HG03442 (cell line): ENCODE results near the gene GATA6.

Experiments used
- ATAC-seq: cut with Tn5 transposase; IDR thresholded peaks from one replicate; pipeline ENCODE4 v1.9.1; 2021; ENCODE audit warnings: mild to moderate bottlenecking, moderate library complexity; ENCODE audit not compliant: unreplicated experiment

The GATA6 gene

DNA sequence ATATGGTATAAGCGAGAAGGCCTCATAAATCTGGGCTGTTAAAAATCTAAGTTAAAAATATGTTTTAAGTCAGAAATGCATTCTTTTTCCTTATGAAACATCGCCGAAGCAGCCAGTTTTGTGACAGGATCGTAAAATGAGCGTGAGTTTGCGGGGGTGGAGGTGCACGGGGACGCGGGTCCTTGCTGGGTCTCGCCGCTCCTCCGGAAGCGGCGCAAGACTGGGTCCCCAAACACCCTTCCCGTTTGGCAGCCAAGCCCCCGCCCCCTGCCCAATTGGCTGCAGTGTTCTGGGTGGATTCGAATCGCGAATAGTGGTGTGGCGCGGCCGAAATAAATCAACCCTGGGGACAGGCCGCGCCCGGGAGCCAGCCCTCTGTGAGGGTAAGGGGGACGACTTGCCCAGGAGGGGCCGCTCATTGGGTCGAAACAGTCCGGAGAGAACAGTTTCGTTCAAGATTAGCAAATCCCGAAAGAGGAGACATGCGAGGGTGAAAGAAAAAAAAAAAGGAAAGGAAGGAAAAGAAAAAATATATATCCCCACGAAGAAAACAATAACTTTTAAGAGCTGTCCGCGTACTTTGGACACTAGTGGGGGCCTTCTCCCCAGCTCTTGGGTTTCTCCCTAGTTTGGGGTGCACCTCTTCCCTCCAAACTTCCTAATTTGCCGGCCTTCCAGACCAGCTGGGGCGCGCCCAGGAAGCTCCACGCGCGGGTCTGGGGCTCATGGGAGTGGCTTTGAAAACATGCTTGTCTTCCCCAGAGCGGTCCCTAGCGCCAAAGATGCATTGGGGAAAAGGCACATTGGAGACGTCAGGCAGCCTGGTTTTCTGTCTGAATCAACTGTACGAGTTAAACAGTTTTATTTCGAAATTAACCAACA, 3.1 kb upstream of the GATA6 start:
- ATAC-seq, result no peak

DNA sequence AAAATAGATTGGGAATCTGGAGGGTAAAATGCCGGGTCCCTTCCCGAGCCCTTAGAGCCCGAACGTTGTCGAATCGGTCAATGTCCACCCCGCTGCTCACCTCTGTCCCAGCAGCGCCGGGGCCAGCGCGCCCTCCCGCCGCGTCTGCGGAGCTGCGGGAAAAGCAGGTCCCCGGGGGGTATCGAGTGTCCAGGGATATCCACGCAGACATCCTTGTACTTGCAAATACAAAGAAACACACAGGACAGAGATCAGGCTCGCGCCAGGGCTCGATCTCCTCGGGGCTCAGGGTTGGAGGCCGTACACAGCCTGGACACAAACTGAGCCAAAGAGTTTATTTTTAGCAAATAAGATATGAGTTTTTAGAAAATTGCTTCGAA, 2.3 kb upstream of the GATA6 start:
- ATAC-seq, result no peak

DNA sequence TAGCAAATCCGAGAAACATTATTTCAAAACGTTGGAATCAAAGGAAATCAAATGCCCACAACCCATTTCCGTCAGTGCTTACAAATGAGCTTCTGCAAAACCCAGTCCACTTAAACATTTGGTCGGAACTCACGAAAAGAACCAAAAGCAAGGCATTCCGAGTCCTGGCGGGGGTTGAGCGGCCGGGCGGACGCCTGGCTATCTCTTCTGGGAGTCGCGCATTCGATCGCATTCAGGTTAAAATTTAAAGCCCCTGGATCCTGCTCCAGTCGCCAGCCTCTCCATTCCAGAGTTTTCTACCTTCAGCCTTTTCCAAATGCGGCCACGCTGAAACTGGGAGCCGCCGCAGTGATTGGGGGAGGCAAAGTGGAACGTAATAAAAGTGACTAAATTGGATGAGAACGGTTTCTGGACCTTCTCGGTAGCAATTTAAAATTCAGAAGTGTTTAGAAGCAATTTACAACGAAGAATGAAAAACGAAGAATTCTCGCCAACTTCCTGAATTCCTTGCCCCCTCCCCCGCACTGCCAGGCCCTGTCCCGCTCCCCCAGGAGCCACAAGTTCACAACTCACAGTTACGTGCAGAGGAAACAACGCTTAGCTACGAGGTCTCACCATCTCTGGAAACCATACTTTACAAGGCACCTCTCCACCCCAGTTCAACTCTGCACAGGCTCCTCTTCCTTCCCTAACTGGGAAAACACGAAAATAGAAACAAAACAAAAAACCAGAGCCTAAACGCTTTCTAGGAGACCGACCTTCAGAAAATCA, 1.7 kb upstream of the GATA6 start:
- ATAC-seq, result no peak

DNA sequence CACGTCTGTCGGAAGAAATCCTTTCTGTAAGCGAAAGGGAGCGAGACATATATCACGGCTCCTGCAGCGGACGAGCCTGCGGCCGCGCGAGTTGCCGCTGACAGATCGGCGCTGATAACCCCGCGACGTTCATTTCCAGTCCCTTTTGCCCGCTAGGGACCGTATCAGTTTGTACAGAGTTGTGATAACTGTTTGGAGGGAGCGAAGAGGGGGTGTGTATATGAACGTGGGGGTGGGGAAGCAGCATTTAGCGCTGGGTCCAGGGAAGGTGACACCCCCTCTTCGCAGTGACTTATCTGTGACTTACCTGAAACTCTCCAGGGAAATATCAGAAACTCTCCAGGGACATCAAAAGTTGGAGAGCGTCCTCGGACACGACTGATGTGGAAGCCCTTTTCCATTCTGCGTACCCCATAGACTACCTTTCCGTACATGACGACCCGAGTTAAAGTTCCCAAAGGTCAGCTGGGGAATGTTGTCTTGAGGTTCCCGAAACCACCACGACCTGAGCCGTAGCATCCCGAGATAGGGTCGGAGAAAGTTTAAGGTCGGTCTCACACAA, 948 bp upstream of the GATA6 start:
- no peak for ATAC-seq

DNA sequence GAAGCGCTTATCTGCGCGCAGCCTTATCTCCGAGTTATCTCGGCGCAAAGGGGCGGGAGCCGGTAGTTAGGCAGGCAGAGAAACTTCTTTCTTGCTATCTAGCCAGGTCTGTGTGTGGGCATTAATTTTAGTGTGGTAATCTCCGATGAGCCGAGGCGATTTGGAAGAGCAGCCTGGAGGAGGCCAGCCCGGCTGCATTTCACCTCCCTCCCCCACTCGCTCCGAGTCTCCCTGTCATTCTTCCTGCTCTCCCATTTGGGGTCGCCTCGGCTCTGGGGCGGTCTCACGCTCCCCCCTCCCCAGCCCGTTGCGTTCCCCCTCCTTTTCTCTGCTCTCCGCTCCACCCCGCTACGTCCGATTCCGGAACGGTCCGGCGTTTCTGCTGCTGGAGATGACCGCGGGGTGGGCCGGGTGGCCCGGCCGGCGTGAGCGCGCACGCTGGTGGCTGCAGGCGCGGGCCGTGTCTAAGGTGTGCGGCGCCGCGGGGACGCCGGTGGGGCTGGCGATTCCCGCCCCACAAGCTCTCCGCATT, 566 bp downstream of the GATA6 start:
- ATAC-seq, result no peak

DNA sequence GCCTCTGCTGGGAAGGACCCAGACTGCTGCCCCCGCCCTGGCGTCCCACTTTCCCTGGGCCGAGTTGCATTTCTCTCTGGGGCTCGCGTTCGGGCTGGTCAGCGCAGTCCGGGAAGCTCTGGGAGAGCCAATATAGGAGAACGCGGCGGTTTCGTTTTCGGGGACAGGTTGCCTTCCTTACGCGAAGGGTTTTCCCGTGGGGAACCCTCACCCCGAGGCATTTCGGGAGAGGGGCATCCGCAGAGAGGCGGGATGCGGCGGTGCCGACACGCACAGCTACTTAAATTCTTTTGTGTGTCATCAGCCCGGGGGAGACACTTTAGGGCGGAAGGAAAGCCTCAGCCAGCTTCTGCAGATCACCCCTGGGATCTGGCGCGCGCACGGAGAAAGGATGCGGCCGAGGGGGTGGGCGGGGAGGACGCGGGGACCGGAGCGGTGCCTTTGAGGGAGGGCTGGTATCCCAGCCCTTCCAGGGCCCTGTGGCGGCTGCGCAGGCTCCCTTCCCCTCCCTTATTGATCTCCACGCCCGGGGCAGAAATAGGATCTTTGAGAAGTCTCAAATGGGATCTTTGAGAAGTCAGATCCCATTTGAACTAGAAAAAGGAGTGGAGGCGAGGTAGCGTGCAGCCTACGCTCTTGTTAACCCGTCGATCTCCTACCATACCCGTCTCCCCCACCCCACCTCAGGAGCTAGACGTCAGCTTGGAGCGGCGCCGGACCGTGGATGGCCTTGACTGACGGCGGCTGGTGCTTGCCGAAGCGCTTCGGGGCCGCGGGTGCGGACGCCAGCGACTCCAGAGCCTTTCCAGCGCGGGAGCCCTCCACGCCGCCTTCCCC, 1.2 kb downstream of the GATA6 start:
- no peak for ATAC-seq

DNA sequence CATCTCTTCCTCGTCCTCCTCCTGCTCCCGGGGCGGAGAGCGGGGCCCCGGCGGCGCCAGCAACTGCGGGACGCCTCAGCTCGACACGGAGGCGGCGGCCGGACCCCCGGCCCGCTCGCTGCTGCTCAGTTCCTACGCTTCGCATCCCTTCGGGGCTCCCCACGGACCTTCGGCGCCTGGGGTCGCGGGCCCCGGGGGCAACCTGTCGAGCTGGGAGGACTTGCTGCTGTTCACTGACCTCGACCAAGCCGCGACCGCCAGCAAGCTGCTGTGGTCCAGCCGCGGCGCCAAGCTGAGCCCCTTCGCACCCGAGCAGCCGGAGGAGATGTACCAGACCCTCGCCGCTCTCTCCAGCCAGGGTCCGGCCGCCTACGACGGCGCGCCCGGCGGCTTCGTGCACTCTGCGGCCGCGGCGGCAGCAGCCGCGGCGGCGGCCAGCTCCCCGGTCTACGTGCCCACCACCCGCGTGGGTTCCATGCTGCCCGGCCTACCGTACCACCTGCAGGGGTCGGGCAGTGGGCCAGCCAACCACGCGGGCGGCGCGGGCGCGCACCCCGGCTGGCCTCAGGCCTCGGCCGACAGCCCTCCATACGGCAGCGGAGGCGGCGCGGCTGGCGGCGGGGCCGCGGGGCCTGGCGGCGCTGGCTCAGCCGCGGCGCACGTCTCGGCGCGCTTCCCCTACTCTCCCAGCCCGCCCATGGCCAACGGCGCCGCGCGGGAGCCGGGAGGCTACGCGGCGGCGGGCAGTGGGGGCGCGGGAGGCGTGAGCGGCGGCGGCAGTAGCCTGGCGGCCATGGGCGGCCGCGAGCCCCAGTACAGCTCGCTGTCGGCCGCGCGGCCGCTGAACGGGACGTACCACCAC, 2.1 kb downstream of the GATA6 start:
- no peak for ATAC-seq

DNA sequence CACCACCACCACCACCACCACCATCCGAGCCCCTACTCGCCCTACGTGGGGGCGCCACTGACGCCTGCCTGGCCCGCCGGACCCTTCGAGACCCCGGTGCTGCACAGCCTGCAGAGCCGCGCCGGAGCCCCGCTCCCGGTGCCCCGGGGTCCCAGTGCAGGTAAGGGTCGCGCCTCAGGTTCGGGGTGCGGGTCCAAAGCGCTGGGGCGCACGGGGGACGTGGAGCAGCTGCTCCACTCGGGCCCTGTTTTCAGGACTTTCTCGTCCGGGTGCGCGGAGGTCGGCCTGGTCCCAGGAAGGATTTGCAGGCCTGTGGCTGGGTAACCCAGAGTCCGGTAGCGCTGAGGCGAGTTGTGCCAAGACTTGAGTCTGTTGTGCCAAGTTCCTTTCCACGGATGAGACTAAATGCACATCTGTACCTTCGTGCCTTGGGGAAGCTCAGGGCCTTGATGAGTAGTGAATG, 2.8 kb downstream of the GATA6 start:
- ATAC-seq, result no peak

DNA sequence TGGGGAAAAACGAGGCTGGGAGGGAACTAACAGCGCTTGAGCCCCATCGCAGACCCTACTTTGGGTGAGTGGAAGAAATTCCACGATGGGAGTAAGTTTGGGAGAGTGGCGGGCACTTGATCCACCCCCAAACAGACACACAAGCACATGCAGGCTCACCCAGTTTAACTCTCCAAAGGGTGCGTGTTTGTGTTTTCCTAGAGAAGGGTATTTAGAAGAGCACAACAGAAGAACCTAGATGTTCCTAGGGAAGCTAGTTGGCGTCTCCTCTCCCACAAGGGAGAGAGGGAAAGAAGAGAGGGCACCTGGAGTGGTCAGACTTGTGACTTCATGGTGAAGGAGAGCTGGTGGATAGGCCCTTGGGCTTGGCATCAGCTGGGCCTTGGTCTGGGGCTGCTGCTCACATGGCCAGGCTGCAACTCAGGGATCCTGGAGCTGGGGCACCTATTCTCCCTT, 3.2 kb downstream of the GATA6 start:
- ATAC-seq, result no peak

DNA sequence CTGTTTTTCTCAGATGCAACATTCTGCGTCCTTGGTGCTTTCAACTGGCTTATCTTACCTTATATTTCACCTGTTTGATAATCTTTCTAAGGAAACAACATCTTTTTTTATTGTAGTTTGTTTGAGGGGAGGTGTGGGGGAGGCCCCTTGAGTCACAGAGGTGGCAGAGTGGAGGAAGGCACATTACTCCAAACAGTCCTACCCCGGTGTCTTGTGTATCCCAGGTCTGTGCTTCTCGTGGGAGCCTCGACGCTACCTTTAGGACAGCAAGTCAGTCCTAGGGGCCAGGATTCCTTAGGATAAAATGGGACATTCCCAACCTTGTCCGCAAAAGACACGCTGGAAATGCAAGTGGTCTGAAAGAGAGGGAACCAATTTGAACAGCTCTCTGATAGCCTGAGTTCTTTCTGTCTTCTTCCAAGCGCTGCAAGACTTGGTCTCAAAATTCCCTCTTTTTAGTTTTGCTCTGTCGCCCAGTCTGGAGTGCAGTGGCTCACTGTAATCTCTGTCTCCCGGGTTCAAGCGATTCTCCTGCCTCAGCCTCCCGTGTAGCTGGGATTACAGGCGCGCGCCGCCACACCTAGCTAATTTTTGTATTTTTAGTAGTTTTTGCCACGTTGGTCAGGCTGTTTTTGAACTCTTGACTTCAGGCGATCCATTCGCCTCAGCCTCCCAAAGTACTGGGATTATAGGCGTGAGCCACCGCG, 4.0 kb downstream of the GATA6 start:
- no peak for ATAC-seq

DNA sequence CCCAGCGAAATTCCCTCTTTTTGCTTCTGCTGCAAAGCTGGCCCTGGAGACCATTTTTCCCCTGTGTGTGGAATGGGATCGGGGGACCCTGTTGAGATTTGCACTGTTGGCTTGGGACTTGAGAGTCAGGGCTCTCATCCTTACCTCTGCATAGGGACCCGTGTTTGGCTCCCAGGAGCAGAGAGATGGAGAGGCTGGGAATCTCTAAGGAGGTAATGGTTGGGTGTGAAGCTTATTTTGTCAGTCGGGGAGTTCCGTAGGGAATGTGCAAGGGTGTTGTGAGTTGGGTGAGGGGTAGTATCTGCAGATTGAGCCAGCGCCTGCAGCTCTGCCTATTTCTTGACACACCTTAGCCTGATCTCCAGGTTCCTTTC, 4.5 kb downstream of the GATA6 start:
- no peak for ATAC-seq

DNA sequence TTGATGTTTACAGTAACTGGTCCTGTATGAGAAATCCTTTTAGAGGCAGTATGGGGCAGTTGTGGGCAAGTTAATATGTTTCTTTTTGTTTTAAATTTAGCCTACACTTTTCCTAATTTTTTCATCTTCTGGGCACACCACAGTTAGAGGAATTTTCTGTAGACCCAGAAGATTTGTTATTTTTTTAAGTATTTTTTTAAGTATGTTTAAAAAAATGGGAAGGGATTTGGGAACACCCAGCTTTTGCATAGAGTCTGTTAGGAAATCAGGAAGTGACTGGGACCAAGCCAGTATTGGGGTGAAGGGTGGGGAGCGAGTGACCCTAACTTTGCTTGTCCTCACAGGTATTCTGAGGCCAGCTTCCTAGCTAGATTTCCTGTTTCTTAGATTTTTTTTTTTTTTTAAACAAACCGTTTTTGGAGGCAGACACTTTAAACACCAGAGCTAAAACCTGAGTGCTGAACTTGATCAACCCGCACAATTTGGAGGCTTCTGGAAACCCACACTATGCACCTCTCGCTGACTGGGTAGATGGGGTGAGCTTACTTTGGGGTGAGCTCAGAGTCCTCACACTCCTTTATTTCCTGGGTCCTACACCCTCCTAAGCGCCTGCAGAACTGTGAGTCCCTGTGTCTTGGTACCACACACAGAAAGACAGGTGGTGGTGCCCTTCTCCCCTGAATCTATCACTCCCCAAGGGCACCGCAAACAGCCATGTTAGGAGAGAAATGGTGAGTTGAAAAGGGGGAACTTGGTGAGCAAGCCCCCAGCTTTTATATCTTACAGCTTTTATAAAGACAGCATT, 5.2 kb downstream of the GATA6 start:
- no peak for ATAC-seq

DNA sequence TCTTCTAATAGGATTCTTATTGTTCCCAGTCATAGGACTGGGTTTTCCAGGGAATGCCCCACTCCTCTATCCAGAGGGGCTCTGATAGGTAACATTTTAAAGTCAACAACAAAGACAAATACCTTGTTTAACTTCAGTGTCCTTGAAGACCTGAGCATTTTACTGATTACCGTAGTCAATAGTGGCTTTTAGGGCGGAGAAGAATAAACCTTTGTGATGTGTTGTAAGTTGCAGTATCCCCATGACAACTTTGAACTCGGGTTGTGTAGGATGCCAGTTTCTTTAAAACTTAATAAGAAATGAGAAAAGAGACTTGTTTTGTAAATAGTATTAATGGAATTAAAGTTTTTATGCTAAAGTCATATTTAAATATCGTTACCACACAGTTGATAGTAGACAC, 6.0 kb downstream of the GATA6 start:
- ATAC-seq, result no peak

DNA sequence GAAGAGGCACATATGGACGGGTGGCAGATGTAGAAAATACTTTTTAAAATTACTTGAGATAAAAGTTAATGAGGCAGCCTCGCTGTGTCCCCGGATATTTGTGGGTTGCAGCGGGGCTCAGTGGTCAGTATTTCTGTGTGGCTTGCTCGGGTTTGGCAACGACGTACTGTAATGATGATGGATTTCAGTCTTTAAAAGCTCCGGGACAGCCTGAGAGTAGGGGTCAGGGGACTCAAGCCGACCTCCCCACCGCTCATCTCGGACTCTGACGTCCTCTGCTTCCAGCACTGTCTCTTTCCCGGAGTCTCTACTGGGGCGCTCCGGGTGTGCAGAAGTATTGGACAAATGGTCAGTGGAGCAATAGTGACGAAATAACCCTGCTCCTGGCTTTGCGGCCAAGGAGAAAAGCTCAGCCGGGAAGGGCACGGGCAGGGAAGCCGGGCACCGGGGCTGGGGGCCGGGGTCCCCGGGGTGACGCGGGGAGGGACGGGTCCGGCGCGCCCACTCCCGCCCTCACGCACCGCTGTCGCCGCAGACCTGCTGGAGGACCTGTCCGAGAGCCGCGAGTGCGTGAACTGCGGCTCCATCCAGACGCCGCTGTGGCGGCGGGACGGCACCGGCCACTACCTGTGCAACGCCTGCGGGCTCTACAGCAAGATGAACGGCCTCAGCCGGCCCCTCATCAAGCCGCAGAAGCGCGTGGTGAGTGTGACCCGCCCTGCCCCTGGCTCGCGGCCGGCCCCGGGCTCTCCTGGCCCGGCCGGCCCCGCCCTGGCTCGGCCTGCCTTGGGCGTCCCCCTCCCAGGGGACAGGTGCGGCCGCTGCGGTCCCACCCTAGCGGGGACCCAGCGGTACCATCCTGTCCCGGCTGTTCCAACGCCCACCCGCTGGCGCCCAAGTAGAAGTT, 7.3 kb downstream of the GATA6 start:
- ATAC-seq, result no peak

DNA sequence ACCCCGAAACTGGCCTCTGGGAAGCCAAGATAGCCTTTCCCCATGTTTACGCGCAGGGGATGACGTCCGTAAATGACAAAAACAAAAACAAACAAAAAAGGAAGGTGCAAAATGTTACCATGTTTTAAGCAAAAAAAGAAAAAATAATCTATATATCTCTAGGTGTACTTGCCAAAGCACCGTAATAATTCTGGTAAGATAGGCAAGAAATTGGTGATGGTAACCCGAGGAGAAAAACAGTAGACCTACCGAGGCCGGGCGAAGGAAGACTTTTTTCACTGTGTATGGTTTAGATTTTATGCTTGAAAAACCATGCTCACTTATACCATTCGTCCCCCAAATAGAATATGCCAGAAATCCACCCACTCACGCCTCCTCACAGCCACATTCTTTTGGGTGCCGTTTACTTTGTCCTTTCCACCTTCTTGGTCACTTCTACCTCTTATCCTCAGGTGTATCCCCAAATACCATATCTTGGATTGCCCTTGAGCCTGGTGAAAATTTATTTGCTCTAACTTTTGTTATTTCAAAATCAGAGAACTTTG, 8.0 kb downstream of the GATA6 start:
- no peak for ATAC-seq

DNA sequence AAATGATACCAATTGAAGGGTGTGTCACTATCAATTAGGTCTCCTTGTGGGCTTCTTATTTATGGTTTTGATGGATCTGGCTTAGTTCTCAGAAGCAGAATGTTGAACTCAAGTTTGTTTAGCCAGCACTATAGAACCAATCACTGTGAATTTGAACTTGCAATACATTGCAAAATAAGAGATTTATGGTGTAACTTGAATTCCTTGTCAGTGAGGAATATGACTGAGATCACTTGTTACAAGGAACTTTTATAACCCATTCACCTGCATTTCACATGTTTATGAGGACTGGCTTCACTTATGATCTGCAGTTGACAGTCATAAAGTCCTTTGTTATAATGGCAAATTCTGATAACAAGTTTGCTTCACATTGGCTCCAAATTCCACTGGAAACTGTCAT, 9.8 kb downstream of the GATA6 start:
- ATAC-seq, result no peak

DNA sequence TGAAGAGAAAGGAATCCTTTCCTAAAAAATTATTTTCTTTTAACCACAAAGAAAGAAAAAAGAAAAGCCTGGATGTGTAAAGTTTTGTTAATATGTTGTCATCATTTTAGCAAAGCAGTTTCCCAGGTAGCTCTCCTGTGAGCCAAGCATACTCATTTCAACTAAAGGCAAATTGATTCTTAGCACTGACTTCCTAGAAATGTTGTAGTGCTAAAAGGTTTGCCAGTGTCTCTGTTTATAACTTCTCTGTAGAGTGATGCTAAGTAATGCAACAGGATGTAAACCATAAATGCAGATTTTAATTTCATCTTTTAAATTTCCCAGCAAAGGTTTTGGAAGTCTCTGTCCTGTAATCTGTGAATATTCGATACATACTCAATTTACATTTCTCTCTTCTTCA, 10.2 kb downstream of the GATA6 start:
- no peak for ATAC-seq
